ENCODE measurements around the gene MYO18A.

MYO18A gene

GRCh38 chr17:29076722-29077121 is 103.5 kb downstream of the MYO18A start:
- no peak for DNase-seq

GRCh38 chr17:29076087-29076486 is 104.1 kb downstream of the MYO18A start:
- DNase-seq, result no peak

- no peak for DNase-seq
Measured at GRCh38 chr17:29074488-29074887, 105.7 kb downstream of the MYO18A start.

- no peak for DNase-seq
Measured at GRCh38 chr17:29073520-29073919, 106.7 kb downstream of the MYO18A start.

GRCh38 chr17:29073045-29073444 is 107.2 kb downstream of the MYO18A start:
- no peak for DNase-seq

- no peak for DNase-seq
Measured at GRCh38 chr17:29071303-29071702, 108.9 kb downstream of the MYO18A start.

- no peak for DNase-seq
Measured at GRCh38 chr17:29070781-29071180, 109.4 kb downstream of the MYO18A start.

GRCh38 chr17:29070308-29070707 is 109.9 kb downstream of the MYO18A start:
- no peak for DNase-seq

GRCh38 chr17:29069526-29070041 is 110.6 kb downstream of the MYO18A start:
- DNase-seq, result no peak

GRCh38 chr17:29068818-29069217 is 111.4 kb downstream of the MYO18A start:
- DNase-seq, result no peak

GRCh38 chr17:29066606-29067005 is 113.6 kb downstream of the MYO18A start:
- DNase-seq, result no peak

- peak in 1 of 2 experiments; percentile 62 for DNase-seq
Measured at GRCh38 chr17:29066047-29066446, 114.2 kb downstream of the MYO18A start.

- DNase-seq, result no peak
Measured at GRCh38 chr17:29063992-29064391, 116.2 kb downstream of the MYO18A start.

GRCh38 chr17:29062215-29062614 is 118.0 kb downstream of the MYO18A start:
- DNase-seq, result no peak

- DNase-seq, result peak in 1 of 2 experiments; percentile 41
Measured at GRCh38 chr17:29061036-29061435, 119.2 kb downstream of the MYO18A start.

GRCh38 chr17:29060475-29060874 is 119.7 kb downstream of the MYO18A start:
- DNase-seq, result no peak

GRCh38 chr17:29059281-29059680 is 120.9 kb downstream of the MYO18A start:
- no peak for DNase-seq

- no peak for DNase-seq
Measured at GRCh38 chr17:29058391-29058790, 121.8 kb downstream of the MYO18A start.

- no peak for DNase-seq
Measured at GRCh38 chr17:29057361-29057760, 122.8 kb downstream of the MYO18A start.

GRCh38 chr17:29054835-29055234 is 125.4 kb downstream of the MYO18A start:
- no peak for DNase-seq

- DNase-seq, result no peak
Measured at GRCh38 chr17:29051731-29052130, 128.5 kb downstream of the MYO18A start.

GRCh38 chr17:29051194-29051593 is 129.0 kb downstream of the MYO18A start:
- DNase-seq, result no peak

GRCh38 chr17:29050176-29050575 is 130.0 kb downstream of the MYO18A start:
- DNase-seq, result no peak

- DNase-seq, result no peak
Measured at GRCh38 chr17:29049541-29050145, 130.6 kb downstream of the MYO18A start.
